Sigmoid colon (tissue), 7 donors: ENCODE measurements around the gene IGLON5. TPM values are rescaled to one million over a fixed set of nuclear protein-coding genes. Genes with fewer than 3 reads are reported as not detected.

Experiments used
- DNase-seq: peaks from one replicate; pipeline ENCODE4 v3.0.0-alpha.2; 2019
- H3K27ac ChIP-seq, 4 donors: fragments of 200-600 bp; sonication (generic); one replicate each; pipeline ENCODE4 v1.5.1; 2016 to 2019; ENCODE audit warnings: mild to moderate bottlenecking in 1 of 4
- H3K27me3 ChIP-seq, 3 donors: fragments of 200-600 bp; sonication (generic); one replicate each; pipeline ENCODE4 v1.5.1; 2019; ENCODE audit warnings: mild to moderate bottlenecking in 1 of 3
- H3K36me3 ChIP-seq, 4 donors: fragments of 200-600 bp; sonication (generic); one replicate each; pipeline ENCODE4 v1.5.1; 2016 to 2019
- H3K4me1 ChIP-seq, 4 donors: fragments of 200-600 bp; sonication (generic); one replicate each; pipeline ENCODE4 v1.5.1; 2017 to 2019
- H3K4me3 ChIP-seq, 4 donors: fragments of 200-600 bp; sonication (generic); one replicate each; pipeline ENCODE4 v1.5.1; 2017 to 2019; ENCODE audit warnings: mild to moderate bottlenecking in 2 of 4, moderate library complexity in 1 of 4
- H3K9me3 ChIP-seq, 4 donors: fragments of 200-600 bp in 3 of 4; sonication (generic) in 3 of 4; one replicate each; pipeline versions ENCODE4 v1.5.1 to v1.6.1; 2013 to 2019
- CTCF ChIP-seq, 4 experiments: fragments of 450-650 bp in 3 of 4; fragments of 200-600 bp in 1 of 4; IDR thresholded peaks; one replicate each; pipeline ENCODE4 v1.5.1; 2016 to 2019; ENCODE audit warnings: antibody characterized with exemption in 4 of 4, mild to moderate bottlenecking in 3 of 4, moderate library complexity in 2 of 4
- EP300 ChIP-seq, 4 donors: sonication (generic); formaldehyde crosslinking; IDR thresholded peaks; one replicate each; pipeline ENCODE4 v1.6.1; 2017; ENCODE audit warnings: antibody characterized with exemption in 4 of 4
- POLR2A ChIP-seq, 2 donors: fragments of 450-650 bp; IDR thresholded peaks; one replicate each; pipeline ENCODE4 v1.6.1; 2016; ENCODE audit warnings: antibody characterized with exemption in 2 of 2, mild to moderate bottlenecking in 2 of 2, moderate library complexity in 2 of 2
- POLR2AphosphoS5 ChIP-seq, 4 donors: sonication (generic); formaldehyde crosslinking; IDR thresholded peaks; one replicate each; pipeline ENCODE4 v1.6.1; 2017; ENCODE audit warnings: antibody characterized with exemption in 4 of 4
- WGBS, 2 donors: extraction: QIAGEN DNeasy Blood & Tissue Kit; methylation state at CpG; one replicate each; pipeline ENCODE4 v1.1.7; 2013; 5-methylcytosine and 5-hydroxymethylcytosine counted together
- intact Hi-C: fragments of 100-400 bp; cut with DNase I; formaldehyde crosslinking; loops from one replicate; pipeline ENCODE4 v1.15.1; 2023
- polyA plus RNA-seq, 3 donors: library from polyadenylated mRNA; stranded (reverse); fragments of 200-250 nt; gene quantifications; one replicate each; pipeline ENCODE4 v1.2.3, GENCODE V29; 2013
- total RNA-seq, 4 donors: library from RNA; depleted of rRNA; stranded (reverse); fragments of >200 nt; gene quantifications; one replicate each; pipeline ENCODE4 v1.1.0, GENCODE V29; 2016
- donor health status: healthy with polysubstance abuse.
- donor health status: Bipolar disorder and iron deficiency.
- donor health status: healthy.

The IGLON5 gene
- total and polyA plus RNA-seq, 7 donors = 0.26 to 1.4 TPM; not detected in 5

- H3K4me3 ChIP-seq = peak overlapping the region in 1 of 4 donors; percentile 11
- H3K4me1 ChIP-seq = peaks cover 0 to 14% (median 4%) of the 10 kb centered on the region in 4 donors
- H3K27me3 ChIP-seq = peaks cover 23 to 62% (median 46%) of the 10 kb centered on the region in 3 donors
- no peaks in the 10 kb centered on the region for H3K36me3 ChIP-seq
- TF ChIP-seq EP300 (IDR thresholded peaks at IDR 0.05) (no peak), CTCF (IDR thresholded peaks at IDR 0.05) (no peak), POLR2A (IDR thresholded peaks at IDR 0.05) (no peak), POLR2AphosphoS5 (IDR thresholded peaks at IDR 0.05) (no peak)
- intact Hi-C loops = no loop called here
- no peak overlapping the region for H3K27ac ChIP-seq
- H3K9me3 ChIP-seq = peaks cover 0 to 4% (median 0%) of the 10 kb centered on the region in 4 donors
- 4 to 10% methylated on average over 75 of the region's 75 CpGs for WGBS, 2 donors
- DNase-seq = no peak
Observed at GRCh38 chr19:51327066-51328001, 15.9 kb downstream of the IGLON5 start.

GRCh38 chr19:51329411-51329810 lies 18.0 kb downstream of the IGLON5 start:
- Histone ChIP-seq H3K36me3 (no peaks in the 10 kb centered on the region), H3K9me3 (peaks cover 0 to 4% (median 0%) of the 10 kb centered on the region in 4 donors), H3K4me1 (peaks cover 0 to 14% (median 4%) of the 10 kb centered on the region in 4 donors), H3K27ac (no peak overlapping the region), H3K4me3 (no peak overlapping the region), H3K27me3 (peaks cover 23 to 55% (median 46%) of the 10 kb centered on the region in 3 donors)
- intact Hi-C loops = no loop called here
- no peak for TF ChIP-seq POLR2A (IDR thresholded peaks at IDR 0.05)
- no peak for TF ChIP-seq CTCF (IDR thresholded peaks at IDR 0.05)
- TF ChIP-seq POLR2AphosphoS5 (IDR thresholded peaks at IDR 0.05) = no peak
- no peak for TF ChIP-seq EP300 (IDR thresholded peaks at IDR 0.05)
- WGBS, 2 donors = 87 to 94% methylated on average over 5 of the region's 5 CpGs
- DNase-seq = no peak

- Histone ChIP-seq H3K4me3 (no peak overlapping the region), H3K27me3 (peaks cover 23 to 51% (median 46%) of the 10 kb centered on the region in 3 donors)
Observed at GRCh38 chr19:51330366-51330765, 18.9 kb downstream of the IGLON5 start.

GRCh38 chr19:51331193-51331592 lies 19.7 kb downstream of the IGLON5 start:
- 65 to 79% methylated on average over 3 of the region's 3 CpGs for WGBS, 2 donors
- H3K27me3 ChIP-seq = peaks cover 23 to 43% (median 40%) of the 10 kb centered on the region in 3 donors
- no peak overlapping the region for H3K4me3 ChIP-seq
- peaks cover 0 to 14% (median 4%) of the 10 kb centered on the region in 4 donors for H3K4me1 ChIP-seq
- no peak overlapping the region for H3K27ac ChIP-seq
- intact Hi-C loops = no loop called here
- TF ChIP-seq EP300 (IDR thresholded peaks at IDR 0.05) = no peak
- H3K9me3 ChIP-seq = peaks cover 0 to 4% (median 0%) of the 10 kb centered on the region in 4 donors
- H3K36me3 ChIP-seq = no peaks in the 10 kb centered on the region
- DNase-seq = no peak

More at GRCh38 chr19:51330366-51330765, 18.9 kb downstream of the IGLON5 start:
- no peak overlapping the region for H3K27ac ChIP-seq
- no peaks in the 10 kb centered on the region for H3K36me3 ChIP-seq
- 96 to 97% methylated on average over 4 of the region's 4 CpGs for WGBS, 2 donors
- intact Hi-C loops = no loop called here
- H3K4me1 ChIP-seq = peaks cover 0 to 14% (median 4%) of the 10 kb centered on the region in 4 donors
- H3K9me3 ChIP-seq = peaks cover 0 to 4% (median 0%) of the 10 kb centered on the region in 4 donors
- TF ChIP-seq POLR2AphosphoS5 (IDR thresholded peaks at IDR 0.05) (no peak), POLR2A (IDR thresholded peaks at IDR 0.05) (no peak), EP300 (IDR thresholded peaks at IDR 0.05) (no peak)
- DNase-seq = no peak

- WGBS, 2 donors = 94 to 95% methylated on average over 6 of the region's 6 CpGs
- Histone ChIP-seq H3K4me1 (peaks cover 0 to 14% (median 4%) of the 10 kb centered on the region in 4 donors), H3K27ac (no peak overlapping the region), H3K36me3 (no peaks in the 10 kb centered on the region), H3K4me3 (no peak overlapping the region), H3K27me3 (peaks cover 18 to 37% (median 34%) of the 10 kb centered on the region in 3 donors), H3K9me3 (peaks cover 0 to 4% (median 0%) of the 10 kb centered on the region in 4 donors)
- intact Hi-C loops = no loop called here
- TF ChIP-seq EP300 (IDR thresholded peaks at IDR 0.05) (no peak), CTCF (IDR thresholded peaks at IDR 0.05) (no peak), POLR2A (IDR thresholded peaks at IDR 0.05) (no peak), POLR2AphosphoS5 (IDR thresholded peaks at IDR 0.05) (no peak)
- DNase-seq = no peak
Observed at GRCh38 chr19:51331716-51332115, 20.3 kb downstream of the IGLON5 start.
